ENCODE results near the gene ELP4.

DNA sequence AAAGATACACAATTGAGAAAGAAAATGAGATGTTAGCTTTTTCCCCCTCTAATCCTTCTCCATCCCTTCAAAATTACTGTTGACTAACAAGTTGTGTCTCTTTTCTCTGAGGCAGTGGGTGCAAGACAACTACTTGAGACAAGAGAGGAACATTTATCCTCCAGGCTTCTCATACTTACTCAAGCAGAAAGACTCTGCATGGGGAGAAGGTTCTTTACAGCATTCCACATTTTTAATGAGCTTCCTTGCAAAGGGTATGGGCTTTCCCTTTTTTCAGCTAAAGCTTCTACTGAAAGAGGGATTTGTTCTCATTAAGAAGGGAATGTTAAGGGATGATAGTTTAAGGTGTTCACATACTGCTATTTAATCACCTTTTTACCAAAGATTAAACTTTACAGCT is 253.7 kb downstream of the ELP4 start:
- TF ChIP-seq CTCF (IDR thresholded peaks at IDR 0.05; ENCODE audit: low read depth, low read length) (no peak), POLR2A (IDR thresholded peaks at IDR 0.05; ENCODE audit: extremely low read depth, insufficient read length) (no peak)
- TF ChIP-seq, protein P1, sequence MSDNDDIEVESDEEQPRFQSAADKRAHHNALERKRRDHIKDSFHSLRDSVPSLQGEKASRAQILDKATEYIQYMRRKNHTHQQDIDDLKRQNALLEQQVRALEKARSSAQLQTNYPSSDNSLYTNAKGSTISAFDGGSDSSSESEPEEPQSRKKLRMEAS (IDR thresholded peaks at IDR 0.05; ENCODE audit: low read depth, low read length), result no peak

Measured in NB4 (cell line).